GM19468 (cell line): Measurements from ENCODE around the gene SLC30A2.
A peak's percentile ranks its signal among the peaks of the same experiment; 100 is the strongest.

Experiments
- ATAC-seq: cut with Tn5 transposase; IDR thresholded peaks from one replicate; pipeline ENCODE4 v1.9.1; 2021; ENCODE audit warnings: mild to moderate bottlenecking, moderate library complexity, moderate number of reproducible peaks; ENCODE audit not compliant: unreplicated experiment; ENCODE audit errors: extremely low read depth

SLC30A2 gene

GRCh38 chr1:26005434-26006105 lies 40.3 kb downstream of the SLC30A2 start:
- no peak for ATAC-seq

- ATAC-seq = no peak
Measured at GRCh38 chr1:26003756-26004155, 42.2 kb downstream of the SLC30A2 start.

- no peak for ATAC-seq
Measured at GRCh38 chr1:26003262-26003661, 42.7 kb downstream of the SLC30A2 start.

GRCh38 chr1:25999041-25999800 lies 46.7 kb downstream of the SLC30A2 start:
- ATAC-seq = no peak

GRCh38 chr1:25997828-25998761 lies 47.8 kb downstream of the SLC30A2 start, which contains the start of gene PAFAH2:
TSS of gene PAFAH2 (minus strand) at chr1:25998063. CDS start at chr1:25990816, 7,247 bp downstream.
- ATAC-seq = peak; percentile 88

- no peak for ATAC-seq
Measured at GRCh38 chr1:25996966-25997827, 48.7 kb downstream of the SLC30A2 start.

- ATAC-seq = no peak
Measured at GRCh38 chr1:25994402-25995150, 51.3 kb downstream of the SLC30A2 start.

- ATAC-seq = no peak
Measured at GRCh38 chr1:25993197-25993951, 52.5 kb downstream of the SLC30A2 start.

- ATAC-seq = no peak
Measured at GRCh38 chr1:25992689-25993171, 53.2 kb downstream of the SLC30A2 start.

- no peak for ATAC-seq
Measured at GRCh38 chr1:25991937-25992688, 53.8 kb downstream of the SLC30A2 start.

GRCh38 chr1:25990702-25991395 lies 55.1 kb downstream of the SLC30A2 start:
- no peak for ATAC-seq

GRCh38 chr1:25990251-25990650 lies 55.7 kb downstream of the SLC30A2 start:
- ATAC-seq = no peak

- ATAC-seq = no peak
Measured at GRCh38 chr1:25989440-25990234, 56.3 kb downstream of the SLC30A2 start.

- ATAC-seq = no peak
Measured at GRCh38 chr1:25987951-25988350, 58.0 kb downstream of the SLC30A2 start.
